Superior temporal gyrus (tissue), 1 donor: ENCODE results near the gene GPATCH8.
"Not testable (repeated sequence)": the region's sequence is repeated elsewhere in the genome, so short reads cannot be mapped to it uniquely, and the experiment has no call there.

Source experiments
- DNase-seq: peaks from one replicate; pipeline ENCODE4 v3.0.0-alpha.2; 2016; ENCODE audit errors: extremely low spot score

Gene GPATCH8

GRCh38 chr17:44527102-44527501 is 23.9 kb upstream of the GPATCH8 start:
- no peak for DNase-seq

- no peak for DNase-seq
These were observed 20.4 kb upstream of the GPATCH8 start for GRCh38 chr17:44523672-44523972.

- DNase-seq, result no peak
These were observed 19.9 kb upstream of the GPATCH8 start for GRCh38 chr17:44522883-44523671.

GRCh38 chr17:44518032-44518431 is 14.8 kb upstream of the GPATCH8 start:
- no peak for DNase-seq

GRCh38 chr17:44511241-44512134 is 8.3 kb upstream of the GPATCH8 start:
- DNase-seq, result not testable (repeated sequence)

GRCh38 chr17:44506939-44507604 is 3.9 kb upstream of the GPATCH8 start:
- not testable (repeated sequence) for DNase-seq

GRCh38 chr17:44502598-44503146 is 534 bp downstream of the GPATCH8 start:
- DNase-seq, result peak; percentile 32

- no peak for DNase-seq
These were observed 1.3 kb downstream of the GPATCH8 start for GRCh38 chr17:44501866-44502375.

- DNase-seq, result no peak
These were observed 3.5 kb downstream of the GPATCH8 start for GRCh38 chr17:44499722-44500121.

- no peak for DNase-seq
These were observed 6.4 kb downstream of the GPATCH8 start for GRCh38 chr17:44496815-44497214.

- no peak for DNase-seq
These were observed 9.9 kb downstream of the GPATCH8 start for GRCh38 chr17:44493339-44493738.

GRCh38 chr17:44492706-44493272 is 10.4 kb downstream of the GPATCH8 start:
- no peak for DNase-seq

- DNase-seq, result no peak
These were observed 13.6 kb downstream of the GPATCH8 start for GRCh38 chr17:44489581-44489980.

- DNase-seq, result no peak
These were observed 16.0 kb downstream of the GPATCH8 start for GRCh38 chr17:44487170-44487569.

GRCh38 chr17:44473367-44473766 is 29.8 kb downstream of the GPATCH8 start:
- DNase-seq, result no peak

GRCh38 chr17:44469676-44470075 is 33.5 kb downstream of the GPATCH8 start:
- DNase-seq, result no peak

- no peak for DNase-seq
These were observed 36.1 kb downstream of the GPATCH8 start for GRCh38 chr17:44467108-44467507.

GRCh38 chr17:44466339-44466738 is 36.9 kb downstream of the GPATCH8 start:
- no peak for DNase-seq

GRCh38 chr17:44465897-44466296 is 37.3 kb downstream of the GPATCH8 start:
- no peak for DNase-seq

- DNase-seq, result no peak
These were observed 37.9 kb downstream of the GPATCH8 start for GRCh38 chr17:44465276-44465675.

GRCh38 chr17:44464037-44464436 is 39.2 kb downstream of the GPATCH8 start:
- no peak for DNase-seq

- no peak for DNase-seq
These were observed 51.4 kb downstream of the GPATCH8 start for GRCh38 chr17:44451832-44452231.
